Testis (tissue), 2 donors: Measurements from ENCODE around the gene PDS5A.

ENCODE experiments used
- POLR2A ChIP-seq: fragments of 450-650 bp; IDR thresholded peaks from one replicate; pipeline ENCODE4 v1.6.1; 2017; ENCODE audit warnings: antibody characterized with exemption, mild to moderate bottlenecking, moderate library complexity
- TF ChIP-seq, protein P1 (sequence below), 3 experiments: fragments of 450-650 bp in 2 of 3; fragments of 200-600 bp in 1 of 3; sonication (generic) in 1 of 3; IDR thresholded peaks; one replicate each; pipeline ENCODE4 v1.5.1; 2016 to 2019; ENCODE audit warnings: antibody characterized with exemption in 3 of 3, mild to moderate bottlenecking in 2 of 3, moderate library complexity in 1 of 3

DNA sequence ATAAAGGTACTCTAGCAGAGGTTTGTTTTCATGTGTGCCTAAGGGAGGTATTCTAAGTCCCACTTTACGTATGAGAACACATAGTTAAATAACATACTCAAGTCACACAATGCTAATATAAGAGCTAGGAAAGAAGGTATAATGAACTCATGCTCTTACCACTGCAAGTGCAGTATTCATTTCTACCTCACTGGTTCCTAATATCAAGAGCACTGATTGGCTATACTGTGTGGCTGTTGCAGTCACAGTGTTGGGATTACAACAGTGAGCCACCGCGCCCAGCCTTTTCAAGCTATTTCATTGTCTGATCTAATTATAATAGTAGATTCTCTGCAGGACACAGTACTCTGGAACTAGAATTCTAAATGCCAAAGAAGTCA lies 84.0 kb downstream of the PDS5A start:
- no peak for TF ChIP-seq POLR2A
- TF ChIP-seq, protein P1, sequence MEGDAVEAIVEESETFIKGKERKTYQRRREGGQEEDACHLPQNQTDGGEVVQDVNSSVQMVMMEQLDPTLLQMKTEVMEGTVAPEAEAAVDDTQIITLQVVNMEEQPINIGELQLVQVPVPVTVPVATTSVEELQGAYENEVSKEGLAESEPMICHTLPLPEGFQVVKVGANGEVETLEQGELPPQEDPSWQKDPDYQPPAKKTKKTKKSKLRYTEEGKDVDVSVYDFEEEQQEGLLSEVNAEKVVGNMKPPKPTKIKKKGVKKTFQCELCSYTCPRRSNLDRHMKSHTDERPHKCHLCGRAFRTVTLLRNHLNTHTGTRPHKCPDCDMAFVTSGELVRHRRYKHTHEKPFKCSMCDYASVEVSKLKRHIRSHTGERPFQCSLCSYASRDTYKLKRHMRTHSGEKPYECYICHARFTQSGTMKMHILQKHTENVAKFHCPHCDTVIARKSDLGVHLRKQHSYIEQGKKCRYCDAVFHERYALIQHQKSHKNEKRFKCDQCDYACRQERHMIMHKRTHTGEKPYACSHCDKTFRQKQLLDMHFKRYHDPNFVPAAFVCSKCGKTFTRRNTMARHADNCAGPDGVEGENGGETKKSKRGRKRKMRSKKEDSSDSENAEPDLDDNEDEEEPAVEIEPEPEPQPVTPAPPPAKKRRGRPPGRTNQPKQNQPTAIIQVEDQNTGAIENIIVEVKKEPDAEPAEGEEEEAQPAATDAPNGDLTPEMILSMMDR (IDR thresholded peaks at IDR 0.05) = no peak
